HepG2 (cell line): ENCODE data around the gene SMAD3.

ENCODE experiments used
- ARNT ChIP-seq: fragments of 450-650 bp; IDR thresholded peaks from 2 replicates; pipeline ENCODE4 v1.6.1; 2017
- CTCF ChIP-seq: sonication (generic); formaldehyde crosslinking; IDR thresholded peaks from 2 replicates; pipeline ENCODE4 v1.5.0; 2020; ENCODE audit warnings: mild to moderate bottlenecking, missing genetic modification reagents, moderate library complexity
- FOXP1 ChIP-seq, 2 experiments: fragments of 450-650 bp in 1 of 2; IDR thresholded peaks; 2 replicates each; pipeline ENCODE4 v1.6.1; 2017 to 2018; ENCODE audit warnings: antibody characterized with exemption in 1 of 2
- HOXA9 ChIP-seq: sonication (generic); formaldehyde crosslinking; IDR thresholded peaks from 2 replicates; pipeline ENCODE4 v1.8.1; 2022; ENCODE audit warnings: missing genetic modification reagents, mild to moderate bottlenecking, moderate library complexity, borderline replicate concordance
- KLF12 ChIP-seq: sonication (generic); formaldehyde crosslinking; IDR thresholded peaks from 2 replicates; pipeline ENCODE4 v1.4.0; 2020; ENCODE audit warnings: missing genetic modification reagents, borderline replicate concordance
- NFRKB ChIP-seq: fragments of 450-650 bp; IDR thresholded peaks from 2 replicates; pipeline ENCODE4 v1.6.1; 2017
- REPIN1 ChIP-seq: sonication (generic); formaldehyde crosslinking; IDR thresholded peaks from 2 replicates; pipeline ENCODE4 v1.8.0; 2022; ENCODE audit warnings: missing genetic modification reagents, low read depth, mild to moderate bottlenecking, borderline replicate concordance
- ZBTB3 ChIP-seq: sonication (generic); formaldehyde crosslinking; IDR thresholded peaks from 2 replicates; pipeline ENCODE4 v1.4.0; 2020; ENCODE audit warnings: low read depth, mild to moderate bottlenecking, moderate library complexity, missing genetic modification reagents, borderline replicate concordance
- ZNF138 ChIP-seq: sonication (generic); formaldehyde crosslinking; IDR thresholded peaks from 2 replicates; pipeline ENCODE4 v1.5.0; 2020; ENCODE audit warnings: mild to moderate bottlenecking, low read depth, missing genetic modification reagents
- ZNF713 ChIP-seq: sonication (generic); formaldehyde crosslinking; IDR thresholded peaks from 2 replicates; pipeline ENCODE4 v1.4.0; 2020; ENCODE audit warnings: mild to moderate bottlenecking, missing genetic modification reagents
- TF ChIP-seq, protein P1 (sequence below): IDR thresholded peaks from 2 replicates; pipeline ENCODE4 v1.6.1; 2016; ENCODE audit warnings: low read depth, borderline replicate concordance
- TF ChIP-seq, protein P2 (sequence below): sonication (generic); formaldehyde crosslinking; IDR thresholded peaks from 2 replicates; pipeline ENCODE4 v1.8.1; 2022; ENCODE audit warnings: low read depth, mild to moderate bottlenecking, missing genetic modification reagents
- TF ChIP-seq, protein P3 (sequence below): sonication (generic); formaldehyde crosslinking; IDR thresholded peaks from 2 replicates; pipeline ENCODE4 v1.4.0; 2020; ENCODE audit warnings: missing genetic modification reagents, mild to moderate bottlenecking, borderline replicate concordance
- TF ChIP-seq, protein P4 (sequence below): sonication (generic); formaldehyde crosslinking; IDR thresholded peaks from 2 replicates; pipeline ENCODE4 v1.5.1; 2020; ENCODE audit warnings: mild to moderate bottlenecking, missing genetic modification reagents

- TF ChIP-seq NFRKB (no peak), ZNF138 (no peak), FOXP1 (IDR thresholded peaks at IDR 0.05) (no peak), FOXP1 (CRISPR knock-in tag; IDR thresholded peaks at IDR 0.05) (no peak), ZNF713 (CRISPR knock-in tag) (no peak), KLF12 (no peak), ARNT (no peak), CTCF (CRISPR knock-in tag) (no peak), HOXA9 (CRISPR knock-in tag) (no peak), ZBTB3 (no peak), REPIN1 (CRISPR knock-in tag) (no peak)
- TF ChIP-seq, protein P1, sequence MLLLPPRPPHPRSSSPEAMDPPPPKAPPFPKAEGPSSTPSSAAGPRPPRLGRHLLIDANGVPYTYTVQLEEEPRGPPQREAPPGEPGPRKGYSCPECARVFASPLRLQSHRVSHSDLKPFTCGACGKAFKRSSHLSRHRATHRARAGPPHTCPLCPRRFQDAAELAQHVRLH = no peak
- TF ChIP-seq, protein P2, sequence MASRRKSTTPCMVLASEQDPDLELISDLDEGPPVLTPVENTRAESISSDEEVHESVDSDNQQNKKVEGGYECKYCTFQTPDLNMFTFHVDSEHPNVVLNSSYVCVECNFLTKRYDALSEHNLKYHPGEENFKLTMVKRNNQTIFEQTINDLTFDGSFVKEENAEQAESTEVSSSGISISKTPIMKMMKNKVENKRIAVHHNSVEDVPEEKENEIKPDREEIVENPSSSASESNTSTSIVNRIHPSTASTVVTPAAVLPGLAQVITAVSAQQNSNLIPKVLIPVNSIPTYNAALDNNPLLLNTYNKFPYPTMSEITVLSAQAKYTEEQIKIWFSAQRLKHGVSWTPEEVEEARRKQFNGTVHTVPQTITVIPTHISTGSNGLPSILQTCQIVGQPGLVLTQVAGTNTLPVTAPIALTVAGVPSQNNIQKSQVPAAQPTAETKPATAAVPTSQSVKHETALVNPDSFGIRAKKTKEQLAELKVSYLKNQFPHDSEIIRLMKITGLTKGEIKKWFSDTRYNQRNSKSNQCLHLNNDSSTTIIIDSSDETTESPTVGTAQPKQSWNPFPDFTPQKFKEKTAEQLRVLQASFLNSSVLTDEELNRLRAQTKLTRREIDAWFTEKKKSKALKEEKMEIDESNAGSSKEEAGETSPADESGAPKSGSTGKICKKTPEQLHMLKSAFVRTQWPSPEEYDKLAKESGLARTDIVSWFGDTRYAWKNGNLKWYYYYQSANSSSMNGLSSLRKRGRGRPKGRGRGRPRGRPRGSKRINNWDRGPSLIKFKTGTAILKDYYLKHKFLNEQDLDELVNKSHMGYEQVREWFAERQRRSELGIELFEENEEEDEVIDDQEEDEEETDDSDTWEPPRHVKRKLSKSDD (CRISPR knock-in tag) = no peak
- TF ChIP-seq, protein P3, sequence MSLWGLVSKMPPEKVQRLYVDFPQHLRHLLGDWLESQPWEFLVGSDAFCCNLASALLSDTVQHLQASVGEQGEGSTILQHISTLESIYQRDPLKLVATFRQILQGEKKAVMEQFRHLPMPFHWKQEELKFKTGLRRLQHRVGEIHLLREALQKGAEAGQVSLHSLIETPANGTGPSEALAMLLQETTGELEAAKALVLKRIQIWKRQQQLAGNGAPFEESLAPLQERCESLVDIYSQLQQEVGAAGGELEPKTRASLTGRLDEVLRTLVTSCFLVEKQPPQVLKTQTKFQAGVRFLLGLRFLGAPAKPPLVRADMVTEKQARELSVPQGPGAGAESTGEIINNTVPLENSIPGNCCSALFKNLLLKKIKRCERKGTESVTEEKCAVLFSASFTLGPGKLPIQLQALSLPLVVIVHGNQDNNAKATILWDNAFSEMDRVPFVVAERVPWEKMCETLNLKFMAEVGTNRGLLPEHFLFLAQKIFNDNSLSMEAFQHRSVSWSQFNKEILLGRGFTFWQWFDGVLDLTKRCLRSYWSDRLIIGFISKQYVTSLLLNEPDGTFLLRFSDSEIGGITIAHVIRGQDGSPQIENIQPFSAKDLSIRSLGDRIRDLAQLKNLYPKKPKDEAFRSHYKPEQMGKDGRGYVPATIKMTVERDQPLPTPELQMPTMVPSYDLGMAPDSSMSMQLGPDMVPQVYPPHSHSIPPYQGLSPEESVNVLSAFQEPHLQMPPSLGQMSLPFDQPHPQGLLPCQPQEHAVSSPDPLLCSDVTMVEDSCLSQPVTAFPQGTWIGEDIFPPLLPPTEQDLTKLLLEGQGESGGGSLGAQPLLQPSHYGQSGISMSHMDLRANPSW (CRISPR knock-in tag) = no peak
- TF ChIP-seq, protein P4, sequence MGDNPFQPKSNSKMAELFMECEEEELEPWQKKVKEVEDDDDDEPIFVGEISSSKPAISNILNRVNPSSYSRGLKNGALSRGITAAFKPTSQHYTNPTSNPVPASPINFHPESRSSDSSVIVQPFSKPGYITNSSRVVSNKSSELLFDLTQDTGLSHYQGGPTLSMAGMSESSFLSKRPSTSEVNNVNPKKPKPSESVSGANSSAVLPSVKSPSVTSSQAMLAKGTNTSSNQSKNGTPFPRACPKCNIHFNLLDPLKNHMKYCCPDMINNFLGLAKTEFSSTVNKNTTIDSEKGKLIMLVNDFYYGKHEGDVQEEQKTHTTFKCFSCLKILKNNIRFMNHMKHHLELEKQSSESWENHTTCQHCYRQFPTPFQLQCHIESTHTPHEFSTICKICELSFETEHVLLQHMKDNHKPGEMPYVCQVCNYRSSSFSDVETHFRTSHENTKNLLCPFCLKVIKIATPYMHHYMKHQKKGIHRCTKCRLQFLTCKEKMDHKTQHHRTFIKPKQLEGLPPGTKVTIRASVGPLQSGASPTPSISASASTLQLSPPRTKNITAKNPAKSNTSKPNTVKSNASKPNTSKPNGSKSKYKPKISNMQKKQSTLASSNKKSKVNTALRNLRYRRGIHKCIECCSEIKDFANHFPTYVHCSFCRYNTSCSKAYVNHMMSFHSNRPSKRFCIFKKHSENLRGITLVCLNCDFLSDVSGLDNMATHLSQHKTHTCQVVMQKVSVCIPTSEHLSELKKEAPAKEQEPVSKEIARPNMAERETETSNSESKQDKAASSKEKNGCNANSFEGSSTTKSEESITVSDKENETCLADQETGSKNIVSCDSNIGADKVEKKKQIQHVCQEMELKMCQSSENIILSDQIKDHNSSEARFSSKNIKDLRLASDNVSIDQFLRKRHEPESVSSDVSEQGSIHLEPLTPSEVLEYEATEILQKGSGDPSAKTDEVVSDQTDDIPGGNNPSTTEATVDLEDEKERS (CRISPR knock-in tag) = no peak
Measured at GRCh38 chr15:67076147-67076843, 10.9 kb downstream of the SMAD3 start.
